Mesodermal cell (in vitro differentiated cells): ENCODE measurements around the gene AGPAT1.

Experiments
- H3K27ac ChIP-seq: 2 replicates; pipeline ENCODE4 v1.7.0; 2013; ENCODE audit warnings: mild to moderate bottlenecking, low read depth, low read length, moderate library complexity; ENCODE audit not compliant: severe bottlenecking
- H3K36me3 ChIP-seq: 2 replicates; pipeline ENCODE4 v1.7.1; 2013; ENCODE audit warnings: mild to moderate bottlenecking, low read length, moderate library complexity; ENCODE audit not compliant: control insufficient read depth, insufficient read depth
- H3K4me1 ChIP-seq: one replicate; pipeline ENCODE4 v1.7.1; 2013; ENCODE audit warnings: mild to moderate bottlenecking, low read length; ENCODE audit not compliant: insufficient read depth, control insufficient read depth, poor library complexity, severe bottlenecking
- H3K4me3 ChIP-seq: 2 replicates; pipeline ENCODE4 v1.7.0; 2013; ENCODE audit warnings: low read length, control low read depth, mild to moderate bottlenecking; ENCODE audit not compliant: insufficient read depth, poor library complexity, severe bottlenecking; ENCODE audit errors: extremely low read depth
- H3K9me3 ChIP-seq: 2 replicates; pipeline ENCODE4 v1.7.1; 2013; ENCODE audit warnings: mild to moderate bottlenecking, low read length, moderate library complexity; ENCODE audit not compliant: control insufficient read depth
- WGBS, 2 experiments: methylation state at CpG; one replicate each; pipeline ENCODE4 v1.1.5; 2013; ENCODE audit warnings: missing lambda C conversion rate in 2 of 2; ENCODE audit not compliant: insufficient coverage in 2 of 2; 5-methylcytosine and 5-hydroxymethylcytosine counted together

AGPAT1 gene

GRCh38 chr6:32168807-32169591, 6.9 kb downstream of the AGPAT1 start:
- Histone ChIP-seq H3K27ac (no peak overlapping the region), H3K36me3 (peaks cover 77% of the 10 kb centered on the region), H3K9me3 (no peaks in the 10 kb centered on the region), H3K4me3 (no peak overlapping the region), H3K4me1 (peaks cover 16% of the 10 kb centered on the region)
- WGBS, 2 experiments, result 92 to 95% methylated on average over 8 to 11 of the region's 11 CpGs

GRCh38 chr6:32168350-32168749, 7.5 kb downstream of the AGPAT1 start:
- Histone ChIP-seq H3K27ac (peak overlapping the region; percentile 46), H3K36me3 (peaks cover 78% of the 10 kb centered on the region), H3K9me3 (no peaks in the 10 kb centered on the region), H3K4me3 (no peak overlapping the region), H3K4me1 (peaks cover 16% of the 10 kb centered on the region)
- WGBS, 2 experiments, result 87 to 100% methylated on average over 1 to 2 of the region's 2 CpGs

- Histone ChIP-seq H3K4me1 (peaks cover 16% of the 10 kb centered on the region), H3K9me3 (no peaks in the 10 kb centered on the region), H3K4me3 (no peak overlapping the region), H3K36me3 (peaks cover 83% of the 10 kb centered on the region), H3K27ac (peak overlapping the region; percentile 46)
- WGBS, 2 experiments, result 86 to 90% methylated on average over 2 of the region's 6 CpGs
Observed at GRCh38 chr6:32167761-32168262, 8.1 kb downstream of the AGPAT1 start.

GRCh38 chr6:32167154-32167760, 8.6 kb downstream of the AGPAT1 start:
- H3K9me3 ChIP-seq, result no peaks in the 10 kb centered on the region
- WGBS, 2 experiments, result 94 to 96% methylated on average over 32 of the region's 32 CpGs
- peaks cover 16% of the 10 kb centered on the region for H3K4me1 ChIP-seq
- peaks cover 88% of the 10 kb centered on the region for H3K36me3 ChIP-seq
- H3K27ac ChIP-seq, result peak overlapping the region; percentile 46
- H3K4me3 ChIP-seq, result no peak overlapping the region

GRCh38 chr6:32166411-32167061, 9.3 kb downstream of the AGPAT1 start:
- H3K4me3 ChIP-seq, result no peak overlapping the region
- peaks cover 90% of the 10 kb centered on the region for H3K36me3 ChIP-seq
- WGBS, 2 experiments, result 93 to 94% methylated on average over 24 to 28 of the region's 30 CpGs
- H3K4me1 ChIP-seq, result peaks cover 16% of the 10 kb centered on the region
- H3K9me3 ChIP-seq, result no peaks in the 10 kb centered on the region
- H3K27ac ChIP-seq, result no peak overlapping the region

- peak within 1 kb of the TSS; percentile 83 for H3K27ac ChIP-seq
- H3K4me1 ChIP-seq, result peaks cover 8% of the 10 kb centered on the region
- H3K9me3 ChIP-seq, result no peaks in the 10 kb centered on the region
- peaks cover 80% of the 10 kb centered on the region for H3K36me3 ChIP-seq
- H3K4me3 ChIP-seq, result no peak within 1 kb of the TSS
Observed at GRCh38 chr6:32164295-32164694, 11.6 kb downstream of the AGPAT1 start, which contains the start of gene EGFL8. Gene EGFL8 (plus strand): TSS chr6:32164595. CDS start chr6:32166166, 1,571 bp downstream.

GRCh38 chr6:32163559-32164258, 12.2 kb downstream of the AGPAT1 start:
- Histone ChIP-seq H3K4me3 (no peak overlapping the region), H3K4me1 (peaks cover 7% of the 10 kb centered on the region), H3K9me3 (no peaks in the 10 kb centered on the region), H3K27ac (peak overlapping the region; percentile 83), H3K36me3 (peaks cover 79% of the 10 kb centered on the region)
- 90 to 100% methylated on average over 3 to 6 of the region's 7 CpGs for WGBS, 2 experiments

- H3K4me1 ChIP-seq, result peaks cover 12% of the 10 kb centered on the region
- peaks cover 64% of the 10 kb centered on the region for H3K36me3 ChIP-seq
- H3K27ac ChIP-seq, result no peak overlapping the region
- H3K9me3 ChIP-seq, result no peaks in the 10 kb centered on the region
- no peak overlapping the region for H3K4me3 ChIP-seq
Observed at GRCh38 chr6:32158052-32158451, 17.8 kb downstream of the AGPAT1 start.

GRCh38 chr6:32156891-32157290, 19.0 kb downstream of the AGPAT1 start:
- Histone ChIP-seq H3K27ac (no peak overlapping the region), H3K4me1 (peaks cover 21% of the 10 kb centered on the region), H3K36me3 (peaks cover 52% of the 10 kb centered on the region), H3K9me3 (no peaks in the 10 kb centered on the region), H3K4me3 (no peak overlapping the region)
- WGBS, 2 experiments, result 90 to 100% methylated on average over 2 to 4 of the region's 9 CpGs

- peak overlapping the region; percentile 98 for H3K27ac ChIP-seq
- 16 to 22% methylated on average over 27 of the region's 34 CpGs for WGBS, 2 experiments
- H3K36me3 ChIP-seq, result peaks cover 42% of the 10 kb centered on the region
- H3K4me1 ChIP-seq, result peaks cover 22% of the 10 kb centered on the region
- H3K9me3 ChIP-seq, result no peaks in the 10 kb centered on the region
- H3K4me3 ChIP-seq, result peak overlapping the region; percentile 95
Observed at GRCh38 chr6:32154514-32155161, 21.2 kb downstream of the AGPAT1 start.
